ENCODE results near the gene TFPI. TPM values are rescaled to one million over a fixed set of nuclear protein-coding genes. Genes with fewer than 3 reads are reported as not detected.
A peak's percentile ranks its signal among the peaks of the same experiment; 100 is the strongest.

Gene TFPI
- total and polyA plus RNA-seq, 2 donors (not counting 1 experiment from before 2014, with no cell fraction given): 117 to 274 TPM

DNA sequence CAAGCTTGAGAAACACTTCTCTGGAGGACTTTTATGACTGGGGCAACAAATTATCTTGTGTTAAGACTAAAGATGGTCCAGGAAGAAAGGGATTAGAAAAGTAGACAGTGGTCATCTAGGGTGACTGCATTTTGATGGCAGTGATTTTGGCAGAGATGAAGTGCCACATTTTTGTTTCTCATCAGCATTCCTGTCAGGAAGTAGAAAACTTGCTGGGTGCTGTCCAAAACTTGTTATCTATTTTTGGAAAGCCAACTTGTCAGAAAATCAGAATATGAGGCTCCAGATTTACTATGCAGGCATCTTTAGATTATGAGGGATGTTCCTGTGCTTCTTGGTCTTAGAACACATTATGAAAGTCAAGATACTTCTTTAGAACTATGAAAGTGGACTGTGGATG lies 77.2 kb downstream of the TFPI start:
- no peaks in the 10 kb centered on the region for H3K9me3 ChIP-seq (ENCODE audit: control insufficient read depth, insufficient read depth, low read depth, low read length)
- H3K27ac ChIP-seq (ENCODE audit: insufficient read depth, low read length): no peak overlapping the region
- H3K4me1 ChIP-seq (ENCODE audit: control insufficient read depth, extremely low read depth, insufficient read depth, low read length): no peaks in the 10 kb centered on the region
- H3K4me3 ChIP-seq (replicated peaks in 1 of 4; ENCODE audit: control extremely low read depth in 1 of 4, insufficient read depth in 1 of 4, low read depth in 3 of 4, low read length in 4 of 4): no peak overlapping the region
- H3K4me2 ChIP-seq (ENCODE audit: extremely low read depth, insufficient read depth, low read length): no peak overlapping the region
- no peak for DNase-seq (ENCODE audit: low read depth in 2 of 2)
- H3K79me2 ChIP-seq (ENCODE audit: control insufficient read depth, insufficient read depth, low read length): no peaks in the 10 kb centered on the region
- TF ChIP-seq EZH2 (IDR thresholded peaks at IDR 0.05; ENCODE audit: low read length, missing control alignments): no peak
- TF ChIP-seq CTCF (conservative IDR thresholded peaks at IDR 0.05 in 1 of 2, IDR thresholded peaks at IDR 0.05 in 1 of 2; ENCODE audit: low read depth in 1 of 2, low read length in 2 of 2): no peak
- no peaks in the 10 kb centered on the region for H3K27me3 ChIP-seq (ENCODE audit: control insufficient read depth, insufficient read depth, low read length)
- no peaks in the 10 kb centered on the region for H4K20me1 ChIP-seq (ENCODE audit: control insufficient read depth, extremely low read depth, insufficient read depth, low read length)
- no peaks in the 10 kb centered on the region for H3K36me3 ChIP-seq (ENCODE audit: control insufficient read depth, insufficient read depth, low read length)
- H2AFZ ChIP-seq (ENCODE audit: low read length): no peak overlapping the region
- H3K9ac ChIP-seq (ENCODE audit: insufficient read depth, low read length): no peak overlapping the region

DNA sequence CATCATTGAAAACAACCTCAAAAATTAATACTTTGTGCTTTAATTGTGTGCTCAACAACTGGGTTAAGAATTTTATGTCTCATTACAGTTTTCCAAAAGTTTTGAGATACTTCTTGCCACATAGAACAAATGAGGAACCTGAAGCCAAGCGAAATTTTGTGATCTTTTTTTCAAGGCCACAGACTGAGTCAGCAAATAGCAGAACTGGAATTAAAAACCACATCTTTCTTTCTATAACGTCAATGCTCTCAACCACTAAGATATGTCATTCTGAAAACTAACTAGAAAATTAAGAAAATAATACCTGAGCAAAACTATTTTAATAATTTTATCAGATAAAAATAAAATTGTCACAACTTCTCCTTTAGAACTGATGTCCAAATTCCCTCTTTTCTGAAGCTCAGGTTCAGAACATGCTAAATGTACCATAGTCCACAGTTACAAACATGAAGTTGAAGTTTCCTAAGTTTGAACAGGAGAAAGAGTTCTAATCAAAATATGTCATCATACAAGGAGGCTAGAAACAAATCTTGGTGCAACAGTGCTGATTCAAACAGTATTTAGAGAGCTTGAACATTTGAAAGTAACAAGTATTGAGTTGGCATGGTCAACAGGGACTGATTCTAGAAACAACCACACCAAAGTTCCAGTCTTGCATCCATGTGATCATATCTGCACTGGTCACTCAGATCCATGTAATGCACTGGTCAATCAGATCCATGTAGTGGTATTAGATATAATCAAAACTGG lies 78.6 kb downstream of the TFPI start:
- H2AFZ ChIP-seq (ENCODE audit: low read length): no peak overlapping the region
- H4K20me1 ChIP-seq (ENCODE audit: control insufficient read depth, extremely low read depth, insufficient read depth, low read length): no peaks in the 10 kb centered on the region
- H3K4me1 ChIP-seq (ENCODE audit: control insufficient read depth, extremely low read depth, insufficient read depth, low read length): no peaks in the 10 kb centered on the region
- no peaks in the 10 kb centered on the region for H3K9me3 ChIP-seq (ENCODE audit: control insufficient read depth, insufficient read depth, low read depth, low read length)
- TF ChIP-seq CTCF (conservative IDR thresholded peaks at IDR 0.05 in 1 of 2, IDR thresholded peaks at IDR 0.05 in 1 of 2; ENCODE audit: low read depth in 1 of 2, low read length in 2 of 2): no peak
- TF ChIP-seq EZH2 (IDR thresholded peaks at IDR 0.05; ENCODE audit: low read length, missing control alignments): no peak
- no peak overlapping the region for H3K9ac ChIP-seq (ENCODE audit: insufficient read depth, low read length)
- no peak overlapping the region for H3K4me3 ChIP-seq (replicated peaks in 1 of 4; ENCODE audit: control extremely low read depth in 1 of 4, insufficient read depth in 1 of 4, low read depth in 3 of 4, low read length in 4 of 4)
- H3K27me3 ChIP-seq (ENCODE audit: control insufficient read depth, insufficient read depth, low read length): no peaks in the 10 kb centered on the region
- H3K79me2 ChIP-seq (ENCODE audit: control insufficient read depth, insufficient read depth, low read length): no peaks in the 10 kb centered on the region
- peak in 1 of 2 donors; percentile 68 for DNase-seq (ENCODE audit: low read depth in 2 of 2)
- no peak overlapping the region for H3K4me2 ChIP-seq (ENCODE audit: extremely low read depth, insufficient read depth, low read length)
- no peak overlapping the region for H3K27ac ChIP-seq (ENCODE audit: insufficient read depth, low read length)
- H3K36me3 ChIP-seq (ENCODE audit: control insufficient read depth, insufficient read depth, low read length): no peaks in the 10 kb centered on the region

DNA sequence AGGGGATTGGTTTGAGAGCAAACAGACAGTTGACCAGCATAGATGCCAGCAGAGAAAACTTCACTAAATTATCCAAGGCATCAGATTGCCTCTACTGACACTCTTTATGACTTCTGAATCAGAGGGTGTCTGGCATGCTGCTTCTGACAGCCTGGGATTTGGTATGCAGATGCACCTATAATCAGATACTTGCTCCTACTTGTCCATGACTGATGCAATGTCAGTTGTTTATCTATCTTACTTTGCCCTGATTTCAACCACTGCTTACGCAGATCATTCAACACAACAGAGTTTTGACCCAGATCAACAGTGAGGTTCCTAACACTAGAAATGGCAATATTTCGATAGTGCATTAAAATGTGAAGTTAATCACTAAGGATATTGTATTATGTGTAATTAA lies 83.5 kb downstream of the TFPI start:
- no peak overlapping the region for H3K4me3 ChIP-seq (replicated peaks in 1 of 4; ENCODE audit: control extremely low read depth in 1 of 4, insufficient read depth in 1 of 4, low read depth in 3 of 4, low read length in 4 of 4)
- H3K9ac ChIP-seq (ENCODE audit: insufficient read depth, low read length): no peak overlapping the region
- no peaks in the 10 kb centered on the region for H4K20me1 ChIP-seq (ENCODE audit: control insufficient read depth, extremely low read depth, insufficient read depth, low read length)
- no peak overlapping the region for H2AFZ ChIP-seq (ENCODE audit: low read length)
- no peaks in the 10 kb centered on the region for H3K79me2 ChIP-seq (ENCODE audit: control insufficient read depth, insufficient read depth, low read length)
- no peak overlapping the region for H3K4me2 ChIP-seq (ENCODE audit: extremely low read depth, insufficient read depth, low read length)
- no peaks in the 10 kb centered on the region for H3K9me3 ChIP-seq (ENCODE audit: control insufficient read depth, insufficient read depth, low read depth, low read length)
- H3K27ac ChIP-seq (ENCODE audit: insufficient read depth, low read length): no peak overlapping the region
- no peaks in the 10 kb centered on the region for H3K36me3 ChIP-seq (ENCODE audit: control insufficient read depth, insufficient read depth, low read length)
- no peak for DNase-seq (ENCODE audit: low read depth in 2 of 2)
- no peaks in the 10 kb centered on the region for H3K27me3 ChIP-seq (ENCODE audit: control insufficient read depth, insufficient read depth, low read length)
- TF ChIP-seq CTCF (conservative IDR thresholded peaks at IDR 0.05 in 1 of 2, IDR thresholded peaks at IDR 0.05 in 1 of 2; ENCODE audit: low read depth in 1 of 2, low read length in 2 of 2): no peak
- no peak for TF ChIP-seq EZH2 (IDR thresholded peaks at IDR 0.05; ENCODE audit: low read length, missing control alignments)
- no peaks in the 10 kb centered on the region for H3K4me1 ChIP-seq (ENCODE audit: control insufficient read depth, extremely low read depth, insufficient read depth, low read length)

All from fibroblast of lung (primary cell).